HepG2 (cell line): ENCODE measurements around the gene TMC2. TPM values are rescaled to one million over a fixed set of nuclear protein-coding genes. Genes with fewer than 3 reads are reported as not detected.
A peak's percentile ranks its signal among the peaks of the same experiment; 100 is the strongest.

Source experiments
- ERF ChIP-seq: IDR thresholded peaks from 2 replicates; pipeline ENCODE4 v1.6.1; 2018; ENCODE audit warnings: missing biosample characterization, missing genetic modification reagents
- GPN1 ChIP-seq: sonication (generic); formaldehyde crosslinking; IDR thresholded peaks from 2 replicates; pipeline ENCODE4 v1.5.1; 2020; ENCODE audit warnings: missing genetic modification reagents, borderline replicate concordance
- MYC ChIP-seq: sonication (generic); formaldehyde crosslinking; IDR thresholded peaks from 2 replicates; pipeline ENCODE4 v1.9.0; 2021; ENCODE audit warnings: missing genetic modification reagents, borderline replicate concordance
- NCOA5 ChIP-seq: sonication (generic); formaldehyde crosslinking; IDR thresholded peaks from 2 replicates; pipeline ENCODE4 v1.4.0; 2020; ENCODE audit warnings: missing genetic modification reagents
- POLR2AphosphoS2 ChIP-seq: IDR thresholded peaks from 2 replicates; pipeline ENCODE4 v1.6.1; 2011; ENCODE audit warnings: low read depth, low read length, improper control_type of control experiment
- RFX3 ChIP-seq: IDR thresholded peaks from 2 replicates; pipeline ENCODE4 v1.6.1; 2016; ENCODE audit warnings: missing biosample characterization, missing genetic modification reagents
- RNF2 ChIP-seq: fragments of 450-650 bp; conservative IDR thresholded peaks from 2 replicates; pipeline ENCODE4 v1.6.1; 2016; ENCODE audit warnings: low read depth
- TEAD3 ChIP-seq: optimal IDR thresholded peaks from 2 replicates; pipeline ENCODE3; 2016; ENCODE audit warnings: borderline replicate concordance
- ZEB1 ChIP-seq: IDR thresholded peaks from 2 replicates; pipeline ENCODE4 v1.6.1; 2012; ENCODE audit warnings: mild to moderate bottlenecking, low read depth, inconsistent platforms; ENCODE audit not compliant: insufficient replicate concordance
- ZFP82 ChIP-seq: sonication (generic); formaldehyde crosslinking; IDR thresholded peaks from 2 replicates; pipeline ENCODE4 v1.5.1; 2020; ENCODE audit warnings: mild to moderate bottlenecking, missing genetic modification reagents, borderline replicate concordance
- ZNF746 ChIP-seq: sonication (generic); formaldehyde crosslinking; IDR thresholded peaks from 2 replicates; pipeline ENCODE4 v1.8.0; 2022; ENCODE audit warnings: mild to moderate bottlenecking, missing genetic modification reagents
- ZNF747 ChIP-seq: sonication (generic); formaldehyde crosslinking; IDR thresholded peaks from 2 replicates; pipeline ENCODE4 v1.8.1; 2023; ENCODE audit warnings: missing genetic modification reagents, mild to moderate bottlenecking, borderline replicate concordance
- ZSCAN25 ChIP-seq: sonication (generic); formaldehyde crosslinking; IDR thresholded peaks from 2 replicates; pipeline ENCODE4 v1.8.0; 2022; ENCODE audit warnings: mild to moderate bottlenecking, missing genetic modification reagents
- polyA plus RNA-seq, 8 experiments: library from polyadenylated mRNA; depleted of rRNA in 3 of 8; stranded (reverse) in 7 of 8; unstranded in 1 of 8; fragments of >200 nt; fragmentation: Illumina TruSeq in 4 of 8; extraction: Trizol in 4 of 8; gene quantifications; 2 replicates each; pipeline versions ENCODE4 v1.2.1 to v1.2.3, GENCODE V29; 2011 to 2016; ENCODE audit warnings: low read depth in 4 of 8, missing spikeins in 1 of 8, mixed read lengths in 1 of 8; ENCODE audit not compliant: insufficient read depth in 1 of 8
- total RNA-seq, 5 experiments: library from RNA; depleted of rRNA; stranded (reverse); fragments of >200 nt; fragmentation: Illumina TruSeq; extraction: Trizol; gene quantifications; 2 replicates each; pipeline ENCODE4 v1.2.3, GENCODE V29; 2016; ENCODE audit warnings: low read depth in 1 of 5
- TF ChIP-seq, protein P1 (sequence below): sonication (generic); formaldehyde crosslinking; IDR thresholded peaks from 2 replicates; pipeline ENCODE4 v1.4.0; 2020; ENCODE audit warnings: mild to moderate bottlenecking, missing genetic modification reagents, borderline replicate concordance
- TF ChIP-seq, protein P2 (sequence below): sonication (generic); formaldehyde crosslinking; IDR thresholded peaks from 2 replicates; pipeline ENCODE4 v1.4.0; 2020; ENCODE audit warnings: mild to moderate bottlenecking, low read depth, missing genetic modification reagents
- TF ChIP-seq, protein P3 (sequence below): sonication (generic); formaldehyde crosslinking; IDR thresholded peaks from 2 replicates; pipeline ENCODE4 v1.4.0; 2020; ENCODE audit warnings: mild to moderate bottlenecking, missing genetic modification reagents
- TF ChIP-seq, protein P4 (sequence below), 2 experiments: sonication (generic) in 1 of 2; formaldehyde crosslinking in 1 of 2; IDR thresholded peaks; 2 replicates each; pipeline versions ENCODE4 v1.5.1 to v1.6.1; 2011 to 2020; ENCODE audit warnings: borderline replicate concordance in 1 of 2, low read depth in 1 of 2, low read length in 1 of 2, mild to moderate bottlenecking in 1 of 2, missing genetic modification reagents in 1 of 2, moderate library complexity in 1 of 2
- TF ChIP-seq, protein P5 (sequence below): sonication (generic); formaldehyde crosslinking; IDR thresholded peaks from 2 replicates; pipeline ENCODE4 v1.8.0; 2022; ENCODE audit warnings: low read depth, missing genetic modification reagents

TMC2 gene
- total and polyA plus RNA-seq, 2 of the 13 experiments (the other 11 are each of a cell fraction or from before 2014, with no cell fraction given), result not detected

DNA sequence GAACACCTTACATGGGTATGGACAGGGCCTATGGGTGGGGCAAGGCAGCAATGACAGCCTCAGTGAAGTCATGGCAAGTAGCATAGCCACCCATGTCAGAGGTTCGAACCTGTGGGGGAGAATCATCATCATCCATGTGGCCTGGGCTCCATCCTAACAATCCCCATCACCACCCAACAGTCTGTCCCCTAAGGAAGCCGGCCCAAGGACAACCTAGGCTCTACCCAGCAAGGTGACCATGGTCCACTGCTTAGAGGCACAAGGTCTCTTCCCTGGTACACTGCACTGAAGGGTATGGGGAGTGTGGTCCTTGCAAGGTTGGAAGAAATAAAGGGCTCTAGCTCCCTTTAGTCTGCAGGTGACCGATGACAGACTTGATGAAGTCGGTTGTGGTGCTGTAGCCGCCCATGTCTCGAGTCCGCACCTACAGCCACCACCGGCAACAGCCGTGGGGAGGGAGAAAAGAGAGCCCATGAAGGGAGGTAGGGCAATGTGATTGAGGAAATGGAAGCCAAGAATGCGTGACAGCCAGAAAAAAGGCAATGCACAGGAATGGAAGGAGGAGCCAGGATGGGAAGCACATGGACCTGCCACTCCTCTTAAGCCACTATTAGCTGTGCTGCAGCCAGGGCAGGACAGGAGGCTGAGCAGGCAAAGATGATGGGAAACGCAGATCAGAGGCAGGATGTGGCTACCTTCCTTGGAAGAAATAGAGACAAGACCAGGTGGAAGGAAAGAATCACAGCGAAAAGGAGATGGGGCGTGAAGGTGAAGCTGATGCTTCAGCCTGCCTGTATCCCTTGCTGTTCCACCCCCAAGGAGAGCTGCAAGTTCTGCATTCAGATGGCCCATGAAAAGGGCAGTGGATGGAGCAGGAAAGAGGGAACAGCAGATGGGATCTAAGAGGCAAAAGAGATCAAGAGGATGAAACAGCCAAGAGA is 122.3 kb downstream of the TMC2 start (continued):
- TF ChIP-seq NCOA5 (peak; percentile 59; the same call in 1 of the 2 replicates), ZNF747 (CRISPR knock-in tag) (no peak), RFX3 (no peak), ZSCAN25 (no peak), MYC (CRISPR knock-in tag) (no peak), ZFP82 (CRISPR knock-in tag) (no peak), ERF (no peak), TEAD3 (CRISPR knock-in tag) (no peak), ZNF746 (CRISPR knock-in tag) (0 out of 2 replicates have a peak, but pooled peaks have one; percentile 23), ZEB1 (no peak), GPN1 (no peak), RNF2 (no peak), POLR2AphosphoS2 (peak; percentile 98; the same call in 1 of the 2 replicates)
- TF ChIP-seq, protein P1, sequence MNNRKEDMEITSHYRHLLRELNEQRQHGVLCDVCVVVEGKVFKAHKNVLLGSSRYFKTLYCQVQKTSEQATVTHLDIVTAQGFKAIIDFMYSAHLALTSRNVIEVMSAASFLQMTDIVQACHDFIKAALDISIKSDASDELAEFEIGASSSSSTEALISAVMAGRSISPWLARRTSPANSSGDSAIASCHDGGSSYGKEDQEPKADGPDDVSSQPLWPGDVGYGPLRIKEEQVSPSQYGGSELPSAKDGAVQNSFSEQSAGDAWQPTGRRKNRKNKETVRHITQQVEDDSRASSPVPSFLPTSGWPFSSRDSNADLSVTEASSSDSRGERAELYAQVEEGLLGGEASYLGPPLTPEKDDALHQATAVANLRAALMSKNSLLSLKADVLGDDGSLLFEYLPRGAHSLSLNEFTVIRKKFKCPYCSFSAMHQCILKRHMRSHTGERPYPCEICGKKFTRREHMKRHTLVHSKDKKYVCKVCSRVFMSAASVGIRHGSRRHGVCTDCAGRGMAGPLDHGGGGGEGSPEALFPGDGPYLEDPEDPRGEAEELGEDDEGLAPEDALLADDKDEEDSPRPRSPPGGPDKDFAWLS, result no peak
- TF ChIP-seq, protein P2, sequence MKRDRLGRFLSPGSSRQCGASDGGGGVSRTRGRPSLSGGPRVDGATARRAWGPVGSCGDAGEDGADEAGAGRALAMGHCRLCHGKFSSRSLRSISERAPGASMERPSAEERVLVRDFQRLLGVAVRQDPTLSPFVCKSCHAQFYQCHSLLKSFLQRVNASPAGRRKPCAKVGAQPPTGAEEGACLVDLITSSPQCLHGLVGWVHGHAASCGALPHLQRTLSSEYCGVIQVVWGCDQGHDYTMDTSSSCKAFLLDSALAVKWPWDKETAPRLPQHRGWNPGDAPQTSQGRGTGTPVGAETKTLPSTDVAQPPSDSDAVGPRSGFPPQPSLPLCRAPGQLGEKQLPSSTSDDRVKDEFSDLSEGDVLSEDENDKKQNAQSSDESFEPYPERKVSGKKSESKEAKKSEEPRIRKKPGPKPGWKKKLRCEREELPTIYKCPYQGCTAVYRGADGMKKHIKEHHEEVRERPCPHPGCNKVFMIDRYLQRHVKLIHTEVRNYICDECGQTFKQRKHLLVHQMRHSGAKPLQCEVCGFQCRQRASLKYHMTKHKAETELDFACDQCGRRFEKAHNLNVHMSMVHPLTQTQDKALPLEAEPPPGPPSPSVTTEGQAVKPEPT (CRISPR knock-in tag), result no peak; the same call in 1 of the 2 replicates
- TF ChIP-seq, protein P3, sequence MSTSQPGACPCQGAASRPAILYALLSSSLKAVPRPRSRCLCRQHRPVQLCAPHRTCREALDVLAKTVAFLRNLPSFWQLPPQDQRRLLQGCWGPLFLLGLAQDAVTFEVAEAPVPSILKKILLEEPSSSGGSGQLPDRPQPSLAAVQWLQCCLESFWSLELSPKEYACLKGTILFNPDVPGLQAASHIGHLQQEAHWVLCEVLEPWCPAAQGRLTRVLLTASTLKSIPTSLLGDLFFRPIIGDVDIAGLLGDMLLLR (CRISPR knock-in tag), result peak; percentile 50; the same call in 1 of the 2 replicates
- TF ChIP-seq, protein P4, sequence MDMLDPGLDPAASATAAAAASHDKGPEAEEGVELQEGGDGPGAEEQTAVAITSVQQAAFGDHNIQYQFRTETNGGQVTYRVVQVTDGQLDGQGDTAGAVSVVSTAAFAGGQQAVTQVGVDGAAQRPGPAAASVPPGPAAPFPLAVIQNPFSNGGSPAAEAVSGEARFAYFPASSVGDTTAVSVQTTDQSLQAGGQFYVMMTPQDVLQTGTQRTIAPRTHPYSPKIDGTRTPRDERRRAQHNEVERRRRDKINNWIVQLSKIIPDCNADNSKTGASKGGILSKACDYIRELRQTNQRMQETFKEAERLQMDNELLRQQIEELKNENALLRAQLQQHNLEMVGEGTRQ (IDR thresholded peaks at IDR 0.05; ENCODE audit: low read depth, low read length), result 0 out of 2 replicates have a peak, but pooled peaks have one; percentile 20
- TF ChIP-seq, protein P4 (CRISPR knock-in tag; IDR thresholded peaks at IDR 0.05; ENCODE audit: borderline replicate concordance), result no peak
- TF ChIP-seq, protein P5, sequence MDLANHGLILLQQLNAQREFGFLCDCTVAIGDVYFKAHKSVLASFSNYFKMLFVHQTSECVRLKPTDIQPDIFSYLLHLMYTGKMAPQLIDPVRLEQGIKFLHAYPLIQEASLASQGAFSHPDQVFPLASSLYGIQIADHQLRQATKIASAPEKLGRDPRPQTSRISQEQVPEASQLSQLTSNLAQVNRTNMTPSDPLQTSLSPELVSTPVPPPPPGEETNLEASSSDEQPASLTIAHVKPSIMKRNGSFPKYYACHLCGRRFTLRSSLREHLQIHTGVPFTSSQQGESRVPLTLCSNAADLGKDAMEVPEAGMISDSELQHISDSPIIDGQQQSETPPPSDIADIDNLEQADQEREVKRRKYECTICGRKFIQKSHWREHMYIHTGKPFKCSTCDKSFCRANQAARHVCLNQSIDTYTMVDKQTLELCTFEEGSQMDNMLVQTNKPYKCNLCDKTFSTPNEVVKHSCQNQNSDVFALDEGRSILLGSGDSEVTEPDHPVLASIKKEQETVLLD (CRISPR knock-in tag), result no peak
